GM20000 (cell line): Measurements from ENCODE around the gene NRP1.
"Not testable (repeated sequence)": the region's sequence is repeated elsewhere in the genome, so short reads cannot be mapped to it uniquely, and the experiment has no call there.

Experiments used
- DNase-seq: peaks from one replicate; pipeline ENCODE4 v3.0.0; 2012; ENCODE audit warnings: low spot score
- TF ChIP-seq, protein P1 (sequence below): IDR thresholded peaks from 2 replicates; pipeline ENCODE4 v1.5.1; 2012; ENCODE audit warnings: mild to moderate bottlenecking, control low read depth; ENCODE audit errors: extremely low read depth, missing control alignments

The NRP1 gene

GRCh38 chr10:33141251-33141650 is 193.2 kb downstream of the NRP1 start:
- TF ChIP-seq, protein P1, sequence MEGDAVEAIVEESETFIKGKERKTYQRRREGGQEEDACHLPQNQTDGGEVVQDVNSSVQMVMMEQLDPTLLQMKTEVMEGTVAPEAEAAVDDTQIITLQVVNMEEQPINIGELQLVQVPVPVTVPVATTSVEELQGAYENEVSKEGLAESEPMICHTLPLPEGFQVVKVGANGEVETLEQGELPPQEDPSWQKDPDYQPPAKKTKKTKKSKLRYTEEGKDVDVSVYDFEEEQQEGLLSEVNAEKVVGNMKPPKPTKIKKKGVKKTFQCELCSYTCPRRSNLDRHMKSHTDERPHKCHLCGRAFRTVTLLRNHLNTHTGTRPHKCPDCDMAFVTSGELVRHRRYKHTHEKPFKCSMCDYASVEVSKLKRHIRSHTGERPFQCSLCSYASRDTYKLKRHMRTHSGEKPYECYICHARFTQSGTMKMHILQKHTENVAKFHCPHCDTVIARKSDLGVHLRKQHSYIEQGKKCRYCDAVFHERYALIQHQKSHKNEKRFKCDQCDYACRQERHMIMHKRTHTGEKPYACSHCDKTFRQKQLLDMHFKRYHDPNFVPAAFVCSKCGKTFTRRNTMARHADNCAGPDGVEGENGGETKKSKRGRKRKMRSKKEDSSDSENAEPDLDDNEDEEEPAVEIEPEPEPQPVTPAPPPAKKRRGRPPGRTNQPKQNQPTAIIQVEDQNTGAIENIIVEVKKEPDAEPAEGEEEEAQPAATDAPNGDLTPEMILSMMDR: no peak

GRCh38 chr10:33139181-33139646 is 195.3 kb downstream of the NRP1 start:
- no peak for DNase-seq
- TF ChIP-seq, protein P1: no peak

More at GRCh38 chr10:33141251-33141650, 193.2 kb downstream of the NRP1 start:
- DNase-seq: no peak

DNA sequence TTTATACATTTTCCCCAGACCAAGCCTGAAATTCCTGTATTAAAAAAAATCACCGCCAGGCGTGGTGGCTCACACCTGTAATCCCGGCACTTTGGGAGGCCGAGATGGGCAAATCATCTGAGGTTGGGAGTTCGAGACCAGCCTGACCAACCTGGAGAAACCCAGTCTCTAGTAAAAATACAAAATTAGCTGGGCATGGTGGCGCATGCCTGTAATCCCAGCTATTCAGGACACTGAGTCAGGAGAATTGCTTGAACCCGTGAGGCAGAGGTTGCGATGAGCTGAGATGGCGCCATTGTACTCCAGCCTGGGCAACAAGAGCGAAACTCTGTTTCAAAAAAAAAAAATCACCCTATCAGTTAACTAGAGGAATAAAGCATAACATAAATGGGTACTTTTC is 195.8 kb downstream of the NRP1 start:
- not testable (repeated sequence) for DNase-seq

- TF ChIP-seq, protein P1: no peak
- no peak for DNase-seq
These were observed 197.0 kb downstream of the NRP1 start for GRCh38 chr10:33137356-33138005.

GRCh38 chr10:33136781-33137180 is 197.7 kb downstream of the NRP1 start:
- no peak for DNase-seq
- TF ChIP-seq, protein P1: no peak

DNA sequence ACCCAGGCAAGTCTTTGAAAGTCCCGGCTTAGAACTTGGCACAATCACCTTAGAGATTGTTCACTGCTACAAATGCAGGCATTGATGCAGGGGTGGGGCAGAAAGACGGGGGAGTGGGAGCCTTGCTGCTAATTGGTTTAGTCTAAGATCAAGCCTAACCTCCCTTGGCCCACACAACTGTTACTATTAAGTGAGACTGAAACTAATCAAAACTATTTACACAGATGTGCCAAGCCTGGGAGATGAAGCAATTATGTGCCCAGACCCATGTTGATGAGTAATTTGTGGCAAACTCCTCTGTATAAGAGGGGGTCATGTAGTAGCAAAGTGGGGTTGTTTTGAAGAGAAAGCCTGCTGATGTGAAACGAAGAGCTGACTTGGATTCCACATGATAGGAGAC is 198.2 kb downstream of the NRP1 start:
- DNase-seq: no peak
- TF ChIP-seq, protein P1: no peak

- DNase-seq: no peak
- TF ChIP-seq, protein P1: no peak
These were observed 200.3 kb downstream of the NRP1 start for GRCh38 chr10:33134011-33134751.
